Sigmoid colon (tissue), 7 donors: ENCODE measurements around the gene MARS1. TPM values are rescaled to one million over a fixed set of nuclear protein-coding genes. Genes with fewer than 3 reads are reported as not detected.

Source experiments
- DNase-seq: peaks from one replicate; pipeline ENCODE4 v3.0.0-alpha.2; 2019
- H3K27ac ChIP-seq, 4 donors: fragments of 200-600 bp; sonication (generic); one replicate each; pipeline ENCODE4 v1.5.1; 2016 to 2019; ENCODE audit warnings: mild to moderate bottlenecking in 1 of 4
- H3K27me3 ChIP-seq, 3 donors: fragments of 200-600 bp; sonication (generic); one replicate each; pipeline ENCODE4 v1.5.1; 2019; ENCODE audit warnings: mild to moderate bottlenecking in 1 of 3
- H3K36me3 ChIP-seq, 4 donors: fragments of 200-600 bp; sonication (generic); one replicate each; pipeline ENCODE4 v1.5.1; 2016 to 2019
- H3K4me1 ChIP-seq, 4 donors: fragments of 200-600 bp; sonication (generic); one replicate each; pipeline ENCODE4 v1.5.1; 2017 to 2019
- H3K4me3 ChIP-seq, 4 donors: fragments of 200-600 bp; sonication (generic); one replicate each; pipeline ENCODE4 v1.5.1; 2017 to 2019; ENCODE audit warnings: mild to moderate bottlenecking in 2 of 4, moderate library complexity in 1 of 4
- H3K9me3 ChIP-seq, 4 donors: fragments of 200-600 bp in 3 of 4; sonication (generic) in 3 of 4; one replicate each; pipeline versions ENCODE4 v1.5.1 to v1.6.1; 2013 to 2019
- EP300 ChIP-seq, 4 donors: sonication (generic); formaldehyde crosslinking; IDR thresholded peaks; one replicate each; pipeline ENCODE4 v1.6.1; 2017; ENCODE audit warnings: antibody characterized with exemption in 4 of 4
- POLR2A ChIP-seq, 2 donors: fragments of 450-650 bp; IDR thresholded peaks; one replicate each; pipeline ENCODE4 v1.6.1; 2016; ENCODE audit warnings: antibody characterized with exemption in 2 of 2, mild to moderate bottlenecking in 2 of 2, moderate library complexity in 2 of 2
- POLR2AphosphoS5 ChIP-seq, 4 donors: sonication (generic); formaldehyde crosslinking; IDR thresholded peaks; one replicate each; pipeline ENCODE4 v1.6.1; 2017; ENCODE audit warnings: antibody characterized with exemption in 4 of 4
- WGBS, 2 donors: extraction: QIAGEN DNeasy Blood & Tissue Kit; methylation state at CpG; one replicate each; pipeline ENCODE4 v1.1.7; 2013; 5-methylcytosine and 5-hydroxymethylcytosine counted together
- intact Hi-C: fragments of 100-400 bp; cut with DNase I; formaldehyde crosslinking; loops from one replicate; pipeline ENCODE4 v1.15.1; 2023
- polyA plus RNA-seq, 3 donors: library from polyadenylated mRNA; stranded (reverse); fragments of 200-250 nt; gene quantifications; one replicate each; pipeline ENCODE4 v1.2.3, GENCODE V29; 2013
- total RNA-seq, 4 donors: library from RNA; depleted of rRNA; stranded (reverse); fragments of >200 nt; gene quantifications; one replicate each; pipeline ENCODE4 v1.1.0, GENCODE V29; 2016
- TF ChIP-seq, protein P1 (sequence below), 4 experiments: fragments of 450-650 bp in 3 of 4; fragments of 200-600 bp in 1 of 4; IDR thresholded peaks; one replicate each; pipeline ENCODE4 v1.5.1; 2016 to 2019; ENCODE audit warnings: antibody characterized with exemption in 4 of 4, mild to moderate bottlenecking in 3 of 4, moderate library complexity in 2 of 4
- donor health status: healthy with polysubstance abuse.
- donor health status: Bipolar disorder and iron deficiency.
- donor health status: healthy.

Gene MARS1
- total and polyA plus RNA-seq, 7 donors, result 22.9 to 86.2 (median 51.5) TPM

DNA sequence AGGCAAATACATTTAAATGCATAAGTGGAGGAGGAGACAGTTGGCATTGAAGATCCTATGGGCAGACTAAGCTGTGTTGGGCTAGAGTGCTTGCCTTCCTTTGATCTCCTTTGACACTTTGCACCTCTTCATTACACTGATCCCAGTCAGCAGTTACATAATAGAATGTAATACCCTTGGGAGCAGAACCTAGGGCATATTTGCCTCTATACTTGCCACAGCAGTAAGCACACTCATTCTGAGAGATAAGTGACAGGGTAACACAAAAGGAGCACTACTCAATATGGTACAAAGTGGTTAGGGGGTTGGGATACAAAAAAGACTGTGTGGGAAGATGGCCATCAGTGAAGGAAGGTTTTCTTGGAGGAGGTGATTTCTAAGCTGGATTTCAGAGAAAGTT is 9.0 kb downstream of the MARS1 start:
- H3K27ac ChIP-seq, result no peak overlapping the region
- H3K9me3 ChIP-seq, result no peaks in the 10 kb centered on the region
- H3K36me3 ChIP-seq, result peaks cover 24 to 85% (median 35%) of the 10 kb centered on the region in 4 donors
- H3K4me1 ChIP-seq, result no peaks in the 10 kb centered on the region
- DNase-seq, result no peak
- intact Hi-C loops, result no loop called here
- TF ChIP-seq, protein P1, sequence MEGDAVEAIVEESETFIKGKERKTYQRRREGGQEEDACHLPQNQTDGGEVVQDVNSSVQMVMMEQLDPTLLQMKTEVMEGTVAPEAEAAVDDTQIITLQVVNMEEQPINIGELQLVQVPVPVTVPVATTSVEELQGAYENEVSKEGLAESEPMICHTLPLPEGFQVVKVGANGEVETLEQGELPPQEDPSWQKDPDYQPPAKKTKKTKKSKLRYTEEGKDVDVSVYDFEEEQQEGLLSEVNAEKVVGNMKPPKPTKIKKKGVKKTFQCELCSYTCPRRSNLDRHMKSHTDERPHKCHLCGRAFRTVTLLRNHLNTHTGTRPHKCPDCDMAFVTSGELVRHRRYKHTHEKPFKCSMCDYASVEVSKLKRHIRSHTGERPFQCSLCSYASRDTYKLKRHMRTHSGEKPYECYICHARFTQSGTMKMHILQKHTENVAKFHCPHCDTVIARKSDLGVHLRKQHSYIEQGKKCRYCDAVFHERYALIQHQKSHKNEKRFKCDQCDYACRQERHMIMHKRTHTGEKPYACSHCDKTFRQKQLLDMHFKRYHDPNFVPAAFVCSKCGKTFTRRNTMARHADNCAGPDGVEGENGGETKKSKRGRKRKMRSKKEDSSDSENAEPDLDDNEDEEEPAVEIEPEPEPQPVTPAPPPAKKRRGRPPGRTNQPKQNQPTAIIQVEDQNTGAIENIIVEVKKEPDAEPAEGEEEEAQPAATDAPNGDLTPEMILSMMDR (IDR thresholded peaks at IDR 0.05), result no peak
- TF ChIP-seq POLR2AphosphoS5 (IDR thresholded peaks at IDR 0.05), result no peak
- TF ChIP-seq EP300 (IDR thresholded peaks at IDR 0.05), result no peak
- no peak for TF ChIP-seq POLR2A (IDR thresholded peaks at IDR 0.05)
- H3K27me3 ChIP-seq, result no peaks in the 10 kb centered on the region
- H3K4me3 ChIP-seq, result no peak overlapping the region

GRCh38 chr12:57497223-57498131 is 9.6 kb downstream of the MARS1 start:
- Histone ChIP-seq H3K4me3 (no peak overlapping the region), H3K36me3 (peaks cover 24 to 85% (median 34%) of the 10 kb centered on the region in 4 donors), H3K27me3 (no peaks in the 10 kb centered on the region), H3K27ac (no peak overlapping the region), H3K4me1 (no peaks in the 10 kb centered on the region), H3K9me3 (no peaks in the 10 kb centered on the region)
- TF ChIP-seq EP300 (IDR thresholded peaks at IDR 0.05) (no peak), POLR2A (IDR thresholded peaks at IDR 0.05) (no peak), POLR2AphosphoS5 (IDR thresholded peaks at IDR 0.05) (no peak)
- TF ChIP-seq, protein P1 (IDR thresholded peaks at IDR 0.05), result no peak
- 92 to 93% methylated on average over 12 of the region's 12 CpGs for WGBS, 2 donors
- no peak for DNase-seq
- intact Hi-C loops, result no loop called here

- Histone ChIP-seq H3K27ac (no peak overlapping the region), H3K9me3 (no peaks in the 10 kb centered on the region), H3K27me3 (no peaks in the 10 kb centered on the region), H3K4me3 (no peak overlapping the region), H3K36me3 (peaks cover 24 to 85% (median 34%) of the 10 kb centered on the region in 4 donors), H3K4me1 (no peaks in the 10 kb centered on the region)
- DNase-seq, result no peak
- 88 to 91% methylated on average over 9 of the region's 9 CpGs for WGBS, 2 donors
- no peak for TF ChIP-seq POLR2AphosphoS5 (IDR thresholded peaks at IDR 0.05)
- no peak for TF ChIP-seq POLR2A (IDR thresholded peaks at IDR 0.05)
- TF ChIP-seq, protein P1 (IDR thresholded peaks at IDR 0.05), result no peak
- no peak for TF ChIP-seq EP300 (IDR thresholded peaks at IDR 0.05)
- intact Hi-C loops, result no loop called here
Measured at GRCh38 chr12:57498132-57498502, 10.2 kb downstream of the MARS1 start.

GRCh38 chr12:57498571-57498970 is 10.7 kb downstream of the MARS1 start:
- TF ChIP-seq, protein P1 (IDR thresholded peaks at IDR 0.05), result no peak
- TF ChIP-seq POLR2A (IDR thresholded peaks at IDR 0.05) (no peak), EP300 (IDR thresholded peaks at IDR 0.05) (no peak), POLR2AphosphoS5 (IDR thresholded peaks at IDR 0.05) (no peak)
- 94 to 96% methylated on average over 4 of the region's 4 CpGs for WGBS, 2 donors
- no peaks in the 10 kb centered on the region for H3K27me3 ChIP-seq
- no peaks in the 10 kb centered on the region for H3K4me1 ChIP-seq
- no peak overlapping the region for H3K27ac ChIP-seq
- H3K9me3 ChIP-seq, result no peaks in the 10 kb centered on the region
- no peak for DNase-seq
- peaks cover 24 to 90% (median 34%) of the 10 kb centered on the region in 4 donors for H3K36me3 ChIP-seq
- H3K4me3 ChIP-seq, result no peak overlapping the region
- intact Hi-C loops, result no loop called here
